GM18502 (cell line): ENCODE measurements around the gene TAF3.
"Not testable (repeated sequence)": the region's sequence is repeated elsewhere in the genome, so short reads cannot be mapped to it uniquely, and the experiment has no call there.

ENCODE experiments used
- ATAC-seq: cut with Tn5 transposase; IDR thresholded peaks from one replicate; pipeline ENCODE4 v1.9.1; 2021; ENCODE audit warnings: mild to moderate bottlenecking; ENCODE audit not compliant: unreplicated experiment, poor library complexity

TAF3 gene

GRCh38 chr10:7818295-7819120, at the start of gene TAF3:
Gene TAF3, plus strand, starts transcription at chr10:7818505. Its CDS starts 205 bp downstream, at chr10:7818710.
- peak; percentile 91 for ATAC-seq

GRCh38 chr10:7773845-7774801, 44.2 kb upstream of the TAF3 start:
- ATAC-seq: no peak

GRCh38 chr10:7776777-7777176, 41.5 kb upstream of the TAF3 start:
- ATAC-seq: no peak

GRCh38 chr10:7782194-7782593, 36.1 kb upstream of the TAF3 start:
- not testable (repeated sequence) for ATAC-seq

- no peak for ATAC-seq
These were observed 31.9 kb upstream of the TAF3 start for GRCh38 chr10:7786430-7786829.

DNA sequence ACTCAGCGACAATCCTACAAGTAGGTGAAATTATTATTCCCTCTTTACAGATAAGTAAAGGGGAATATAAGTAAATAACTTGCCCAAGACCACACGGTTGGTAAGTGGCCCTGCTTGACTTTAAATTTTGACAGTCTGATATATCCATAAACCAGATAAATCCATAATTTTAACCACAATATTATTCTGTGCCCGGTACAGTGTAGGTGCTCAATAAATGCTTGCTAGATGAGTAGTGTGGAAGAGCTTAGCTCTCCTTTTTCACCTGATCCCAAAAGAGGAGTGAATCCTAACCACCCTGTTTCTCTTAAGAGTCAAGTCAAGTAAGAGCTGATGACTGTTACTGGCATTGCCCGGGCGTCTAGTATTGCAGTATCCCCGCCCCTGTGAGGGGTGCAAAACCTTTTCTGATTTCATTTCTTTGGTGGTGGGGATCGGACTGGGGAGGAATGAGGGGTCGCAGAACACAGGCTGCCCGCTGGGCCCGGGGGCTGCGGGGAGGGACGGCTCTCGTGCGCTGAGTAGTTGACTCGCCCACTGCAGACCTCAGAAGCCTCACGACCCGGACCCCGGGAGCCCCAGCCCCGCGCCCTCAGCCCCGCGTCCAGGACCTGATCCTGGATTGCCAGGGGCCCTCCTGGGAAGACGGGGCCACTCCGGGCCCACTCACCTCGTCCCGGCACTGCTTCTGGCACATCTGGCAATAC, 31.0 kb upstream of the TAF3 start:
- peak; percentile 16 for ATAC-seq

DNA sequence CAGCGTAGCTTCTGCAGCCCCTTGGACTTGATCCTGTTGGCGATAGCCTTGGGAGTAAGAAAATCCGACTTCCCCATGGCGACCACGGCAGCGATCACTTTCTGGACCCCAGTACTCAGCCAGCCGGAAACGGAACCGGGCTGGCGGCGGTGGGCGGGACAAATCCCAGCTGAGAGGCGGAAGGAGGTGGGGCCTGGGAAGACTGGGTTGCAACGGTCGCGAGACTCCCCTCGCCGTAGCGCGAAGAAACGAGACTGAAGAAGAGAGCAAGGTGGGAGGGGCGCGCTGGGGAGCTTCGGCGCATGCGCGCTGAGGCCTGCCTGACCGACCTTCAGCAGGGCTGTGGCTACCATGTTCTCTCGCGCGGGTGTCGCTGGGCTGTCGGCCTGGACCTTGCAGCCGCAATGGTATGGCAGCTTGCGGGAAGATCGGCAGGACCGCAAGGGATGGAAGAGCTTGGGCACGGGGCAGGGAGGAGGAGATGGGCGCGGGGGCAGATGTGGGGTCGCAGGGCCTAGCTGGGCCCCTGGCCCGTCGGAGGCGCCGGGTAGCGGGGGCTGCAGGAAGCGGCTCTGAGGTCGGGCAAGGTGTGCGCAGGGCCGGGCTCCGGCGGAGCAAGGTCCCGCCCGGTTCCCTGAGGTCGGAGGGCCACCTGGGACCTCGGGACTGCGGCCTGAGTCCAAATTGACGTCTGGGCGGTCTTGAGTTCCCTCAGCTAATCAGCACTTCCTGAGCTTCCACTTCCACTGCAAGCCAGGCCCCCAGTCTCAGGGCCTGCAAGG, 30.3 kb upstream of the TAF3 start, which contains the start of the genes ATP5F1C and KIN:
Gene ATP5F1C, plus strand, starts transcription at position 321 of the 782 bp plus-strand sequence. Its CDS starts 31 bp downstream, at position 352.
Gene KIN, minus strand, starts transcription at position 137 of the 782 bp plus-strand sequence. Its CDS starts 60 bp downstream, at position 77.
- peak; percentile 93 for ATAC-seq

- ATAC-seq: peak; percentile 20
These were observed 29.5 kb upstream of the TAF3 start for GRCh38 chr10:7788639-7789286.

GRCh38 chr10:7789390-7789789, 28.9 kb upstream of the TAF3 start:
- no peak for ATAC-seq

DNA sequence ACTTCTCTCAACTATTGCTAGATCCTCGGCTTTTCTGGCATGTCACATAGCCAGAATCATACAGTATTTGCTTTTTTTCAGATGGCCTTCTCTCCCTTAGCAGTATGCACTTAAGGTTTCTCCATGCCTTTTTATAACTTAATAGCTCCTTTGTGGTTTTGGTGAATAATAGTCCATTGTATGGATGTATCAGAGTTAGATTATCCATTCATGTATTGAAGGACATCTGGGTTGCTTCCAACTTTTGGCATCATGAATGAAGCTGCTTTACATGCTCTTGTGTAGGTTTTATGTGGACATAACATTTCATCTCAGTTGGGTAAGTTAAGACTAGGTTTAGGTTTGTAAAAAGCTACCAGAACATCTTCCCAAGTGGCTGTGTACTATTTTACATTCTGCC, 25.8 kb upstream of the TAF3 start:
- ATAC-seq: no peak

DNA sequence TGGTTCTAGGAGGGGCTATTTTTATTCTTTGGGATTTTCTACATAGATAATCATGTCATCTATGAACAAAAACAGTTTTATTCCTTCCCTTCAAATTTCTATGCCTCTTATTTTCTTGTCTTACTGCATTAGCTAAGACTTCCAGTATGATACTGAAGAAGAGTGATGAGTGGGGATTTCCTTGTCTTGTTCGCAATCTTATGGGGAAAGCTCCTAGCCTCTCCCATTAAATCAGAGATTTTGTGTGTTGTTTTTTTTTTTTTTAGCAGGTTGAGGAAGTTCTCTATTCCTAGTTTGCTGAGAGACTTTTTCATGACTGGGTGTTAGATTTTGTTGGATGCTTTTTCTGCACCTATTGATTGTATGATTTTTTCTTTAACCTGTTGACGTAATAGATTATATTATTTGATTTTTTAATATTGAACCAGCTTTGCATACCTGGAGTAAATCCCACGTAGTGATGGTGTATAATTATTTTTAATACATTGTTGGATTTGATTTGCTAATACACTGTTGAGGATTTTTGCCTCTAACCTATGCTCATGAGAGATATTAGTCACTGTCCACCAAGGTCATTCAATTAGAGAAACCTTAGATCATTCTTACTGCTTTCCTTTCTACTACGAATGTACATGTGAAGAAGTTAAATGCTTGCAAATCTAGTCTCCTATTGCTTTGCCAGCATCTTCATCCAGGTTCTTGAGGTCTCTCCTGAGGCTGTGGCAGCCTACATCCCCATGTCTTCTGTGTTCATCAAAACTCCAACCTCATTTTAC, 23.9 kb upstream of the TAF3 start:
- no peak for ATAC-seq

- ATAC-seq: no peak
These were observed 22.7 kb upstream of the TAF3 start for GRCh38 chr10:7795605-7796004.

GRCh38 chr10:7797582-7797981, 20.7 kb upstream of the TAF3 start:
- ATAC-seq: no peak

GRCh38 chr10:7802606-7803005, 15.7 kb upstream of the TAF3 start:
- no peak for ATAC-seq

- ATAC-seq: no peak
These were observed 14.1 kb upstream of the TAF3 start for GRCh38 chr10:7804216-7804615.

DNA sequence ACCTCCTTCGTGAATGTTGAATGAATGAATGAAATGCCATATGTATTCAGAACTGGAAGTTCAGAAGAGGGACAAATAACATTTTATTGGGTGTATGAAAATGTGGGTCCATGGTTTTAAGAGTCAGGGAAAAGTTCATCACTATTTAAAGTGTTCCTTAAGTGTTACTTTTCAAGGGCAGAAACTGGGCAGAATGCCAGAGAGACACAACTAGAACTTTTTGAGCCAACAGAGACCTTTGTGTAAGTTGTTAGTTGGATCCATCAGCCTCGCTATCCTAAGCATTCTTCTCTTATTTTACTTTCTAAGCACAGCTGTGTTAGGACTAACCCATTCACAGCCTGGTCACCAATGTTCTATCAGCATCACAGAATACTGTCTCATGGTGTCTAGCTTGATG, 13.6 kb upstream of the TAF3 start:
- ATAC-seq: no peak

GRCh38 chr10:7808686-7809267, 9.5 kb upstream of the TAF3 start:
- ATAC-seq: no peak

GRCh38 chr10:7810443-7810842, 7.9 kb upstream of the TAF3 start:
- no peak for ATAC-seq
